Measurements from ENCODE around the gene ZNF521. TPM values are rescaled to one million over a fixed set of nuclear protein-coding genes. Genes with fewer than 3 reads are reported as not detected.

The ZNF521 gene
- total RNA-seq, 3 donors from 2014 or later: 30.2 to 67.5 (median 51.8) TPM

- DNase-seq (ENCODE audit: low spot score in 2 of 2): no peak
- no peak for TF ChIP-seq CTCF (IDR thresholded peaks at IDR 0.05)
- TF ChIP-seq POLR2A (IDR thresholded peaks at IDR 0.05): no peak
- no peak for TF ChIP-seq POLR2AphosphoS5 (IDR thresholded peaks at IDR 0.05)
Measured at GRCh38 chr18:25111377-25112288, 240.3 kb downstream of the ZNF521 start.

DNA sequence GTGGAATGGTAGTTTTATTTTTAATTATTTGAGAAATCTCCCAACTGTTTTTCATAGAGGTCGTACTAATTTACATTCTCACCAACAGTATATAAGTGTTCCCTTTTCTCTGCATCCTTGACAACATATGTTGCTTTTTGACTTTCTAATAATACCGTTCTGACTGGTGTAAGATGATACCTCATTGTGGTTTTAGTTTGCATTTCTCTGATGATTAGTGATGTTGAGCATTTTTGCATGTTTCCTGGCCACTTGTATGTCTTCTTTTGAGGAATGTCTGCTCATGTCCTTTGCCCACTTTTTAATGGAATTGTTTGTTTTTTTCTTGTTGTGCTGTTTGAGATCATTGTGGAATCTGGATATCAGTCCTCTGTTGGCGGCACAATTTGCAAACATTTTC is 242.5 kb downstream of the ZNF521 start:
- H3K4me1 ChIP-seq: no peaks in the 10 kb centered on the region

More at GRCh38 chr18:25111377-25112288, 240.3 kb downstream of the ZNF521 start:
- no peak overlapping the region for H3K27ac ChIP-seq
- intact Hi-C loops (cut with DNase I; ENCODE audit: low total_unique reads): no loop called here
- H3K4me3 ChIP-seq: no peak overlapping the region
- no peaks in the 10 kb centered on the region for H3K4me1 ChIP-seq
- H3K27me3 ChIP-seq: no peaks in the 10 kb centered on the region
- H3K9me3 ChIP-seq: no peaks in the 10 kb centered on the region
- H3K36me3 ChIP-seq: no peaks in the 10 kb centered on the region

GRCh38 chr18:25103468-25104155 is 248.4 kb downstream of the ZNF521 start:
- Histone ChIP-seq H3K27me3 (no peaks in the 10 kb centered on the region), H3K4me3 (no peak overlapping the region), H3K9me3 (no peaks in the 10 kb centered on the region), H3K4me1 (no peaks in the 10 kb centered on the region), H3K36me3 (no peaks in the 10 kb centered on the region), H3K27ac (no peak overlapping the region)
- DNase-seq (ENCODE audit: low spot score in 2 of 2): no peak
- TF ChIP-seq POLR2A (IDR thresholded peaks at IDR 0.05): no peak
- no peak for TF ChIP-seq CTCF (IDR thresholded peaks at IDR 0.05)
- no peak for TF ChIP-seq POLR2AphosphoS5 (IDR thresholded peaks at IDR 0.05)
- intact Hi-C loops (cut with DNase I; ENCODE audit: low total_unique reads): no loop called here

More for the DNA sequence above, 242.5 kb downstream of the ZNF521 start:
- H3K27me3 ChIP-seq: no peaks in the 10 kb centered on the region
- no peak for DNase-seq (ENCODE audit: low spot score in 2 of 2)
- intact Hi-C loops (cut with DNase I; ENCODE audit: low total_unique reads): no loop called here
- no peaks in the 10 kb centered on the region for H3K9me3 ChIP-seq
- TF ChIP-seq POLR2AphosphoS5 (IDR thresholded peaks at IDR 0.05) (no peak), CTCF (IDR thresholded peaks at IDR 0.05) (no peak), POLR2A (IDR thresholded peaks at IDR 0.05) (no peak)
- H3K36me3 ChIP-seq: no peaks in the 10 kb centered on the region
- H3K27ac ChIP-seq: no peak overlapping the region
- no peak overlapping the region for H3K4me3 ChIP-seq

GRCh38 chr18:25102662-25103061 is 249.3 kb downstream of the ZNF521 start:
- TF ChIP-seq POLR2A (IDR thresholded peaks at IDR 0.05) (no peak), CTCF (IDR thresholded peaks at IDR 0.05) (no peak), POLR2AphosphoS5 (IDR thresholded peaks at IDR 0.05) (no peak)
- intact Hi-C loops (cut with DNase I; ENCODE audit: low total_unique reads): no loop called here
- Histone ChIP-seq H3K4me3 (no peak overlapping the region), H3K4me1 (no peaks in the 10 kb centered on the region), H3K27ac (no peak overlapping the region), H3K27me3 (no peaks in the 10 kb centered on the region), H3K9me3 (no peaks in the 10 kb centered on the region), H3K36me3 (no peaks in the 10 kb centered on the region)
- no peak for DNase-seq (ENCODE audit: low spot score in 2 of 2)

- intact Hi-C loops (cut with DNase I; ENCODE audit: low total_unique reads): no loop called here
Measured at GRCh38 chr18:25100418-25100817, 251.5 kb downstream of the ZNF521 start.

More at GRCh38 chr18:25100418-25100817, 251.5 kb downstream of the ZNF521 start:
- Histone ChIP-seq H3K27ac (no peak overlapping the region), H3K36me3 (no peaks in the 10 kb centered on the region), H3K27me3 (no peaks in the 10 kb centered on the region), H3K4me1 (no peaks in the 10 kb centered on the region), H3K9me3 (no peaks in the 10 kb centered on the region), H3K4me3 (no peak overlapping the region)
- TF ChIP-seq POLR2AphosphoS5 (IDR thresholded peaks at IDR 0.05) (no peak), POLR2A (IDR thresholded peaks at IDR 0.05) (no peak), CTCF (IDR thresholded peaks at IDR 0.05) (no peak)
- no peak for DNase-seq (ENCODE audit: low spot score in 2 of 2)

All from breast epithelium (tissue), 4 donors.